ENCODE data around the gene ATP8A1.
A peak's percentile ranks its signal among the peaks of the same experiment; 100 is the strongest.

DNA sequence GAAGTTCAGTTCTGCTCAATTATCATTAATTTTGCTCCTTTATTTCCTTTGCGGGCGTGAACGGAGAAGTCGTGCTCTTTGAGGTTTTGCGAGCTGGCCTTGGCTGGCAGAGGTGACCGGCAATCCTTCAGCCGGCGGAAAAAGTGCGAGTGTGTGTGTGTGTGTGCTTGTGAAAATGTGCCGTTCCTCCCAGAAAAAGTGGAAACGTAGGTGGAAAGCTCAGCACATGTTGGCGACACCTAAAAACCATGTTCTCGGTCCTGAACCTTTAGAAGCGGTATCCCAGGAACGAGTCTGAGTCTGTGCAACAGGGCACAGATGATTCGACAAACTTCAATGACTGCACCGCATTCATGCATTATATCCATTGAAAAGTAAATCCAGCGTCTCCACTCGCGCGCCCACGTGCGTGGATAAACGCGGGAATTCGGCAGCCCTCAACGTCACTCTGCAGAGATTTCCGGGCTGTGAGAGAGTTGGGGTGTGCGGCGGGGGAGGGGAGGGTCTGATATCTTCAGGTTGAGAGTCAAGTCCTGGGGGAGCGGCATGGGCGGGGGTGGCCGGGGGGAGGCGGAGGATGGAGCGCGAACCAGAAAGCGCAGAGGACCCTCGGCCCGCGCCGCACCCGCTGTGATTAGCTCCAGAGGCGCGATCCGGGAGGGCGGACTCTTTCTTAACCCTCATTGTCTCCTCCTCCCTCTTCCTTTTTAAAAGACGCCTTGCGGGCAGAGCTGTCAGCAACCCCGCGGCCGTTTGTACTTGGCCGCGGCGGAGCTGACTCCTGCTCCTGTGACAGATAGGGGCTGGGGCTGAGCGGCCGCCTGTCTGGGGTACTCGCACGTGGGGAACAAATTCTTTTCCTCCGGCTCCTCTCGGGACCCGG lies 259.9 kb downstream of the ATP8A1 start, which contains the start of gene SHISA3:
- TF ChIP-seq POLR2AphosphoS5 (IDR thresholded peaks at IDR 0.05; ENCODE audit: low read depth, low read length) (no peak), EZH2 (IDR thresholded peaks at IDR 0.05; ENCODE audit: low read depth, low read length, severe bottlenecking) (peak; percentile 66), TAF1 (IDR thresholded peaks at IDR 0.05; ENCODE audit: low read depth, low read length) (no peak), JUND (IDR thresholded peaks at IDR 0.05; ENCODE audit: low read length) (no peak), POLR2A (IDR thresholded peaks at IDR 0.05; ENCODE audit: control extremely low read depth in 1 of 2, low read depth in 2 of 2, low read length in 2 of 2) (no peak), YY1 (IDR thresholded peaks at IDR 0.05; ENCODE audit: low read depth, low read length) (no peak), RFX5 (IDR thresholded peaks at IDR 0.05; ENCODE audit: borderline replicate concordance, low read depth, low read length) (no peak), CEBPB (IDR thresholded peaks at IDR 0.05; ENCODE audit: low read depth, low read length) (no peak)
- TF ChIP-seq, protein P1, sequence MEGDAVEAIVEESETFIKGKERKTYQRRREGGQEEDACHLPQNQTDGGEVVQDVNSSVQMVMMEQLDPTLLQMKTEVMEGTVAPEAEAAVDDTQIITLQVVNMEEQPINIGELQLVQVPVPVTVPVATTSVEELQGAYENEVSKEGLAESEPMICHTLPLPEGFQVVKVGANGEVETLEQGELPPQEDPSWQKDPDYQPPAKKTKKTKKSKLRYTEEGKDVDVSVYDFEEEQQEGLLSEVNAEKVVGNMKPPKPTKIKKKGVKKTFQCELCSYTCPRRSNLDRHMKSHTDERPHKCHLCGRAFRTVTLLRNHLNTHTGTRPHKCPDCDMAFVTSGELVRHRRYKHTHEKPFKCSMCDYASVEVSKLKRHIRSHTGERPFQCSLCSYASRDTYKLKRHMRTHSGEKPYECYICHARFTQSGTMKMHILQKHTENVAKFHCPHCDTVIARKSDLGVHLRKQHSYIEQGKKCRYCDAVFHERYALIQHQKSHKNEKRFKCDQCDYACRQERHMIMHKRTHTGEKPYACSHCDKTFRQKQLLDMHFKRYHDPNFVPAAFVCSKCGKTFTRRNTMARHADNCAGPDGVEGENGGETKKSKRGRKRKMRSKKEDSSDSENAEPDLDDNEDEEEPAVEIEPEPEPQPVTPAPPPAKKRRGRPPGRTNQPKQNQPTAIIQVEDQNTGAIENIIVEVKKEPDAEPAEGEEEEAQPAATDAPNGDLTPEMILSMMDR (IDR thresholded peaks at IDR 0.05; ENCODE audit: control extremely low read depth in 1 of 3, insufficient read depth in 1 of 3, low read depth in 1 of 3, low read length in 3 of 3), result no peak
